ENCODE results near the gene RNF212.
"Not testable (repeated sequence)": the region's sequence is repeated elsewhere in the genome, so short reads cannot be mapped to it uniquely, and the experiment has no call there.

Gene RNF212, protein sequence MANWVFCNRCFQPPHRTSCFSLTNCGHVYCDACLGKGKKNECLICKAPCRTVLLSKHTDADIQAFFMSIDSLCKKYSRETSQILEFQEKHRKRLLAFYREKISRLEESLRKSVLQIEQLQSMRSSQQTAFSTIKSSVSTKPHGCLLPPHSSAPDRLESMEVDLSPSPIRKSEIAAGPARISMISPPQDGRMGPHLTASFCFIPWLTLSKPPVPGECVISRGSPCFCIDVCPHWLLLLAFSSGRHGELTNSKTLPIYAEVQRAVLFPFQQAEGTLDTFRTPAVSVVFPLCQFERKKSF

DNA sequence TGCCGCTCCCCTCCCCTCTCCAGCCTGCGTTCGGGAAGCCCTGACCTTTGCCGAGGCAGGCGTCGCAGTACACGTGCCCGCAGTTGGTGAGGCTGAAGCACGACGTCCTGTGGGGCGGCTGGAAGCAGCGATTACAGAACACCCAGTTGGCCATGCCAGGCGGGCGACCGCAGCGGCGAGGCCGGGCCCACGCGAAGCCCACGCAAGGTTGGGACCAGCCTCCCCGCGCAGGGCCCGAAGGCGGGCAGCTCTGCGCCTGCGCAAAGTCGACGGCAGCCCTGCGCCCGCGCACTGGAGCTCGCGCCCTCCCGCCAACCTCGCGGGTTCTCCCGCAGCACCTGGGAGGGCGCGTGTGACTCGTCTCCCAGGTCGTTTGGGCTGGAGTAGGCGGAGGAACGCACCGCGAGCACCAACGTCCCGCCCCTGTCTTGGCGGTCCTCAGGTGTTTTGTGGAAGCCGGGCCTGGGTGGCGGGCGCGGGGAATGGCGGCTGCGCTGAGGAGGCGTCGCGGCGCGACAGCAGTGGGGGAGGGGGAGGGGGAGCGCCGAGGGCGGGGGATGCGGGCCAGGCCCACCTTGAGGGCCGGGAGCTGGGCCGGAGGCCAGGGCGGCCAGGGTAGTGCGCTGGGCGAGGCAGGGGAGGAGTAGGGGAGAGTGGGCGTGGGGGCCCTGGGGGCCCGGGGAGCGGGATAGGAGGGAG, at the start of gene RNF212:
RNF212 (minus strand) TSS at position 254 of the 699 bp plus-strand sequence; CDS start at position 154, 100 bp downstream.
- DNase-seq (ENCODE audit: low read depth in 2 of 3, low spot score in 1 of 3): peak in 2 of 3 donors; percentile 4 to 14

DNA sequence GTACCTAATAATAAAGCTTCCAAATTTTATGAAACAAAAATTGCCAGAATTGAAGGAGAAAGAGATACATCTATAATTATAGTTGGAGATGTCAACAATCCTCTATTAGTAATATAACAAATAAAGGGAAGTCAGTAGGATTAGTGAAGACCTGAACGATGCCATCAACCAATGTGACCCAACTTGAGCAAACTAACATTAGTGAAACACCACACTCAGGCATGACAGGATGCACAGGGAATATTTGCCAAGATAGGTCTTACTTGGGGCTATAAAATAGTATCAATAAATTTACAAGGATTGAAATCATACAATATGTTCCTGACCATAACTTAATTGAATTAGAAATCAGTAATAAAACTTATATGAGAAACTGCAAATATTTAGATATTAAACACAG, 47.0 kb upstream of the RNF212 start:
- no peak for DNase-seq (ENCODE audit: low read depth in 2 of 3, low spot score in 1 of 3)

DNA sequence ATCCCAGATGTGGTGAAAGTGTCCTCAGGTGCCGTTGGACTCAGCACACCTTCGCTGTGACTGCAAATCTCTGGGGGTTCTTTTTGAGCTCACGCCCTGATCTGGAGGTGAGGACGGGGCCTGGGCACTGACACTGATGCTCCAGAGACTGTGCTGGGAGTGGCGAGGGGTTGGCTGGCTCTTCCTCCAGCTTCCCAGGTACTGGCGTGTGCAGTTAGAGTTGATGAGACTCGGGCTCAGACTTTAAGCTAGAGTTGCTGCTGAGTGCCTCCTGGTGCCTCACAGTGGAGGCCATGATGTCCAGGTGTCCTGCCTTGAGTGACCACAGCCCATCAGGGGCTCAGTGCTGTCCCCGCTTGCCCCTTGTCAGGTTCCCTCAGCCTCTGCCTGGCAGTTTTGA, 42.7 kb upstream of the RNF212 start:
- DNase-seq (ENCODE audit: low read depth in 2 of 3, low spot score in 1 of 3): no peak

DNA sequence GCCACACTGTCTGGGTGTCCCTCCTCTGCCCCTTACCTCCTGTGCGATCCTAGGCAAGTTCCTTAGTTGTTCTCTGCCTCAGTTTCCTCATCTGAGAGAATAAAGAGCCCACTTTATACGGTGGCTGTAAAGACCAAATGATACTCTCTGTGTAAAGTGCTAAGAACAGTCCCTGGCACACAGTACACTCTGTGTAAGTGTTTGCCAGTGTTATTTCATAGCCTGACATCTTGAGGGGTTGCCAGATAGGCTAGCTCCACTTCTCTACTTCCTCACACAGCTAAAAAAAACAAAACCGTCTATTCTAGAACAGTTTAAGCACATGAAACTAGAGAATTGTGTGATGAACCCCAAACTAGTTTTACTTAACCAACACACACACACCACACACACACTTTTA, 42.0 kb upstream of the RNF212 start:
- no peak for DNase-seq (ENCODE audit: low read depth in 2 of 3, low spot score in 1 of 3)

DNA sequence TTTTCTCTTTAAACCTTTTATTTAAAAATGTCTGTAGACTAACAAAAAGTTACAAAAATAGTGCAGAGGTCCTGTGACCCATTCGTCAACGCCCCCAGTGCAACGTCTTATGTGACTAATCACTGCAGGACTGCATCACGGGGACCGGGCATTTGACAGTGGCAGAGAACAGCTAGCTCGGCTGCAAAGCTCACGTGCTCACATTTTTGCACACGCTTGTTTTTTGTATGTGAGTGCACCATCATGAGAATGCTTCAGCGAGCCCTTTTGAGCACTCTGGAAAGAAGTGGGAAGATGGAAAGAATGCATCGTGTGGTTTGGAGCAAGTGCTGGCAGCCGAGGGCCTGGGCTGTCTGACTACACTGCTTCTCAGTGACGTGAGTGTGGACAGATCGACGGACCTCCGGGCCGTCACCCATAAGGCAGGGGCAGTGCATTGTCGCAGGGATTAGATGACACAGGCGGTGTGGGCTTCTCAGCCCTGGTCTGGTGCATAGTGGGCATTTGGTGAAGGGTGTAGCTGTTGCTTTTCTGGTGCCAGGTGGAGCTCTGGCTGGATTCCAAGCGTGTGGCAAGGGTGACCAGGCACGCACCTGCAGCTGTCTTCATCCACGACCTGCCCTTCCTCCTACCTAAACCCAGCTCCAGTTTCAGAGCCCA, 41.3 kb upstream of the RNF212 start:
- DNase-seq (ENCODE audit: low read depth in 2 of 3, low spot score in 1 of 3): no peak

DNA sequence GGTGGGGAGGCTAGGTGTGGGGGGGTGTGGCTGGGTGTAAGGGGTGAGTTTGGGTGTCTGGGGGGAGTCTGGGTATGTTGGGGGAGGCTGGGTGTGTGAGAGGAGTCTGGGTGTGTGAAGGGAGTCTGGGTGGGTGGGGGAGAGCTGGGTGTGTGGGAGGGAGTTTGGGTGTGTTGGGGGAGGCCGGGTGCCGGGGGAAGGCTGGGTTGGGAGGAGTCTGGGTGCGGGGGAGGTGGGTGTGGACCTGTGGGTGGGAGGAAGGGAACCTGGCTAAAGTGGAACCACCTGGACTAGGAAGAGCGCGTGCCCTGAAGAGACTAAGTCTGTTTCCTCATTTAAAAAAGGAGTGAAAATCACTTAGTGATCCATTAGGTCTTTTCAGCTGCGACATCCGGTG, 40.8 kb upstream of the RNF212 start:
- no peak for DNase-seq (ENCODE audit: low read depth in 2 of 3, low spot score in 1 of 3)

DNA sequence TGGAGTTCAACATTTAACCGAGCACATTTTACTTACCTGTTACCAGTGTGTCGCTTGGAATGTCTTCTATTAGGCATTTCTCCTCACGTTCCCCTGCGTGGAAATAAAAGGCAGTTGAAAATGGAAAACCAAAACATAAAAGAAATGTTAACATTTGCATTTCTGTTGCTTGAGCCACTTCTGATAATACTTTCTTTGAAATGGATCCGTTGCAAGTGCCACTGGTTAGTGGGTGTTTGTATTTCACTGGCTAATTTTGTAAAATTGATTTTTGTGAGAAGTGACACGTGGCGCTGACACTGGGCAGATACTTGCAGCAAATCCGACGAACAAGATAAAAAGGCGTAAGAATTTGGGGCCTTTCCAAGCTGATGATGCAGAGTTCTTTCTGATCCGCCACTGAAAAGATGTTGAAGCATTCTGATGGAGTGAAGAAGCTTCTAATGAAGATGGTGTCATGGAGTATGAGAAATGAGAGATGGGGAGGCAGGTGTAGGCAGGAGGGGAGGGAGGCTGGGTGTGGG, 40.3 kb upstream of the RNF212 start:
- no peak for DNase-seq (ENCODE audit: low read depth in 2 of 3, low spot score in 1 of 3)

DNA sequence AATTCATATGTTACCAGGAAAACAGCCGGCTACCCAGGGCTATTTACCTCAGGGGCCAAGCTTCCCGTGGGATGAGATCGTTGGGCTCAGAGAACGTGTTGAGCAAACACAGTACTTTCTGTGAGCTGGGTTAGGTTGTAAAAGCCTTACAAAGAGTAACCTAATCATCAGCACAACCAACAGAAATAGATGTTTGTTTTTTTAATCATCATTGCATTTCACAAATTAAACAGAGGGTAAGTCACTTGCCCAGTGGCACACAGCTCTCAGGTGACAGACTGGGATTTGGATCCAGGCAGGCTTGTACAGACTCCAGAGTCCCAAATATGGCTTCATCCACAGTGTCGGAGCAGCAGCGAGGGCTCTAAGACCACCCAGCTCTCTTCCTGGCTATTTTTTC, 38.9 kb upstream of the RNF212 start:
- no peak for DNase-seq (ENCODE audit: low read depth in 2 of 3, low spot score in 1 of 3)

DNA sequence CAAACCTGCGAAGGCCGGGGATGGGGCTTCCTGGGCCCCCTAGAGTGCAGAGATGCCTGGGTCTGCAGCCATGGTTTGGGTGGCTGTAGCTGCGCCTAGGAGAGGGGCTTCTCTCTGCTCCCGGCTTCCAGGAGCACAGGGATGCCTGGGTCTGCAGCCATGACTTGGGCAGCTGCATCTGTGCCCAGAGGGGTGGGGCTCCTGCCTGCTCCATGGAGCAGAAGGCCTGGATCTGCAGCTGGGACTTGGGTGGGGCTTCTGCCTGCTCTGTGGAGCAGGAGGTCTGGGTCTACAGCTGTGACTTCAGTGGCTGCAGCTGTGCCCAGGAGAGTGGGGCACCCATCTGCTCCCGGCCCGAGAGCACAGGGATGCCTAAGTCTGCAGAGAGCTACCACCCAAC, 38.2 kb upstream of the RNF212 start:
- DNase-seq (ENCODE audit: low read depth in 2 of 3, low spot score in 1 of 3): no peak

DNA sequence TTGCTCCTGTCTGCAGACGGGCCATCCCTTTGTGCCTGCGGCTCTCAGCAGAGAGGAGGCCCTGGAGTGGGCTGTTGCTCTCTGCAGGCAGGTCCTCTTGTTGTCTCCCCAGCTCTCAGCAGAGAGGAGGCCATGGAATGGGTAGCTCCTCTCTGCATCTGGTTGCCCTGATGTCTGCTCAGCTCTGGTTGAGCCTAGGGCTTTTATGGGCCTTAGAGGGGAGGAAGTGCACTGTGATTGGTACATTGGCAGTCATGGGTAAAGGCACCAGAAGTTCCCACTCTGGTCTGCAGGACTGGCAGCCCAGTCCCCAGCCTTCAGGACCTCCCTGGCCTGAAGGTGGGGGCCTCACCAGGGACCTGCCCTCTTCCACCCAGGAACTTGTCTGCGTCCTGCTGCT, 37.5 kb upstream of the RNF212 start:
- no peak for DNase-seq (ENCODE audit: low read depth in 2 of 3, low spot score in 1 of 3)

DNA sequence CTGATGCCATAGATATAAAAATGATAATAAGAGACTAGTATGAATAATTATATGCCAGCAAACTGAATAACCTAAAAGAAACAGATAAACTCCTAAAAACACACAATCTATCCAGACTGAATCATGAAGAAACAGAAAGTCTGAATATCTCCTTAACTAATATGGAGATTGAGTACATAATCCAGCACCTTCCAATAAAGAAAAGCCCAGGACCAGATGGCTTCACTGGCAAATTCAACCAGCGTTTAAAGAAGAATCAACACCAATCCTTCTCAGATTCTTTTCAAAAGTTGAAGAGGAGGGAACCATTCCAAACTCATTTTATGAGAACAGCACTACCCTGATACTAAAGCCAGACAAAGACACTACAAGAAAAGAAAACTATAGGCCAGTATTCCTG, 26.5 kb upstream of the RNF212 start:
- no peak for DNase-seq (ENCODE audit: low read depth in 2 of 3, low spot score in 1 of 3)

DNA sequence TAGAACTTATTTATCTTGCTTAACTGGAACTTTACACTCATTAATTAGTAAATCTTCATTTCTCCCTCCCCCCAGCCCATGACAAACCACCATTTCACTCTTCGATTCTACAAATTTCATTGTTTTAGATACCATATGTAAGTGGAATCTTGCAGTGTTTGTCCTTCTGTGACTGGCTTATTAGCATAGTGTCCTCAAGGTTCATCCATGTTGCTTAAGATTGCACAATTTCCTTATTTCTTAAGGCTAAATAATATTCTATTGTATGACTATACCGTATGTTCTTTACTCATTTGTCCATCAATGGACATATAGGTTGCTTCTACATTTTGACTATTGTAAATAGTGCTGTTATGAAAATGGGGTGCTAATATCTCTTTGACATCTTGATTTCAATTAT, 24.5 kb upstream of the RNF212 start:
- DNase-seq (ENCODE audit: low read depth in 2 of 3, low spot score in 1 of 3): no peak

DNA sequence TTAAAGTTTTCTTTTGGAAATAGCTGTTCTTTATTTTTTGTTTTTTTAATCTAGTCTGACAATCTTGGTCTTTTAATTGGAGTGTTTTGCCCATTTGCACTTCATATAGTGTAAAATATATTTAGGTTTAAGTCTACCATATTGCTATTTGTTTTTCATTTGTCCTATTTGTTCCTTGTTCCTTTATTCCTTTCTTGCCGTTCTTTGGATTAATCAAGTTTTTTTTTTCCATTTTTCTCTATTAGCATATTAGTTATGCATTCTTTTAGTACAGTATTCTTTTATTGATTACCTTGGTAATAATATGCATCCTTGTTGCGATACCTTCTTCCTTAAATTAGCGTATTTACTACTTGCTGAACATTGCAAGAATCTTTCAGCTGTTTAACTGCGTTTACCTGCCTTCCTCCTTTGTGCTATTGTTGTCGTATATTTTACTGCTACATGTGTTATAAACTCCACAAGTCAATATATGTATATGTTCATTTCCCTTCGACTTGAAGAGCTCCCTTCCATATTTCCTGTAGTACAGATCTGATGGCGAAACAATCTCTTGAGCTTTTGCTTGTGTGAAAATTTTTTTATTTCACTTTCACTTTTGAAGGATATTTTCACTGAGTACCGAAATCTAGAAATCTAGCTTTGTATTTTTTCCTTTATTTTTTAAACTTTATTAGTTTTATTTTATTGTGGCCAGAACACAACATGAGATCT, 23.9 kb upstream of the RNF212 start:
- DNase-seq (ENCODE audit: low read depth in 2 of 3, low spot score in 1 of 3): no peak

DNA sequence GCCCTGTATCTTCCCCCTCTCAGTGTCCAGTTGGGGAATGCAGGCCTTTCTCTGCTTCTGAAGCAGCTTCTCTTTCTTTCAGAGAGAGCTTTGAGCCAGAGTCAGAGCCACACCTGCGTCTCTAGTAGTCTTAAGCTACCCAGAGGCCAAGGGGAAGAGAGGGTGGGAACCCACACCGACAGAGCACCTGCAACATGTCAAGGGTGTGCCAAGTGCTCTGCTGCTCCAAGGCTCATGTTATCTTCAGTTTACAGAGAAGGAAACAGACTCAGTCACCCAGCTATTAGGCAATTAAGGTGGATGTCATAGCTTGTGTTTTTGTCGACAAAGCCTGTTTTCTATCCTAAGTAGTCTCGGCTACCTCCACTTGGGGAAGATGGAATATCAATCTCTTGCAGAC, 22.7 kb upstream of the RNF212 start:
- no peak for DNase-seq (ENCODE audit: low read depth in 2 of 3, low spot score in 1 of 3)

DNA sequence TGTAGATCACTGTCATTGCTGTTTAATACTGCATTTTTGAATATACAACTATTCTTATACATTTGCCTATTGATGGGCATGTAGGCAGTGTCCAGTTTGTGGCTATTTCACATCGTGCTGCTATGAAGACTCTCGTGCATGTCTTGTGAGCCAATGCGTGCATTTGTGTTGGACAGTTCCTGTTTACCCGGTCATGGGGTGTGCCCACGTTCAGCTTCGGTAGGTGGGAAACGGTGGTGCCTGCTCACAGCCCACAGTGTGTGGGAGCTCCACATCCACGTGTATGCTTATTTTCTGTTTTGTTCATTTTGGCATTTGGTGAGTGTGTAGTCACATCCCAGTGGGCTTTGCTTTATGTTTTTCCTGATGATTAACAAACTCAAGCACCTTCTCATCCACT, 19.7 kb upstream of the RNF212 start:
- DNase-seq (ENCODE audit: low read depth in 2 of 3, low spot score in 1 of 3): no peak

DNA sequence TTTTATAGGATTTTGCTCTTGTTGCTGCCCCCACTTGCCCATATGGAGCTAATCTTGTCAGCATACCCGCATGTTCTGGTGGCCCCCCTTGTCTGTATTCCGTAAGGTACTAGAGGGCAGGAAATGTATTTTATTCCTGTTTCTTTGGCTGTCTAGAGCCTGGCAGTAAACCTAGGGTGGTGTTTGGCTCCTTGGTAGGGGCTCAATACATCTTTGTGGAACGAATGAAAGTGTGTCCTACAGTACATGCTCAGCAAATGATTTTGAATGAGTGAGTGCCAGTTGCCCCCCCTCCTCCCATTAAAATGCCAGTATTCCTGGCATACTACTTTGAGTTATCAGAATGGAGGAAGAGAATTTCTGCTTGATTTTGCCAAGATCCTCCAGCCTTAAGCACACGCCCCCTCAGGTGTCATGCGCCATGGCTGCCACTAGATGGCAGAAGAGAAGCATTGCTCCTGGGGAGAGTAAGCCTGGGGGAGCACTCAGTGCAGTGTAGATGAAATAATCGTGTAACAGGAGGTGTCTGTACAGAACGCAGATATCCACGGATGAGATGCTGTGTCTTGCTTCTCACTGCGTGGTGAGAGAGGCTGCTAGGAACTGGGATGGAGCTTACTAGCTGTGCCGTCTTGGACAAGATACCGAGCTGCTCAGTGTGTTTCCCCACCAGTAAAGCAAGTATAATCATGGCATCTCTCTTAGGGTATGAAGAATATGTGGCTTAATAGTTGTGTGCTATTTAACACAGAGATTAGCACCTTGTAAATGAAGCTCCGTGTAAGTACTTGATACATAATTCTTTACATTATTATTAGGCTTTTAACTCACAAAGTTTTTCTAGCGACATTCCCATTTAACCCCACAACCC, 17.2 kb upstream of the RNF212 start:
- DNase-seq (ENCODE audit: low read depth in 2 of 3, low spot score in 1 of 3): peak; percentile 47 to 81 (median 54)

DNA sequence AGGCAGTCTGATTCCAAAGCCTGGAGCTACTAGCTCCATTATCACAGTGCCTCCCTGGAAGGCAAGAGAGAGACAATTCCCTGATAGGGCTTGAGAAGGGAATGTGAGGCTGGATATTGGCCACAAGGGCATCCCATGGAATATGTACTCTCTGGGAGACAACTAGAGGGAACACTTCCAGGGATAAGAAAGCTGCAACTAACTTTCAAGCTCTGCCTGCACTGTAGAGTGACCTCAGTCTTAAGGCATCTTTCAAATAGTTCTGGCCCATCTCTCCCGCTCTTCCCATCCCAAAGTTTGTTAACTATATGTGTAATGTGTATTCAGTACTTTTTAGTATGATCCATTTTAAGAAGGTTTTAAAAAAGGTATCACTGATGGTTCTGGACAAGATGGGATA, 13.1 kb upstream of the RNF212 start:
- no peak for DNase-seq (ENCODE audit: low read depth in 2 of 3, low spot score in 1 of 3)

DNA sequence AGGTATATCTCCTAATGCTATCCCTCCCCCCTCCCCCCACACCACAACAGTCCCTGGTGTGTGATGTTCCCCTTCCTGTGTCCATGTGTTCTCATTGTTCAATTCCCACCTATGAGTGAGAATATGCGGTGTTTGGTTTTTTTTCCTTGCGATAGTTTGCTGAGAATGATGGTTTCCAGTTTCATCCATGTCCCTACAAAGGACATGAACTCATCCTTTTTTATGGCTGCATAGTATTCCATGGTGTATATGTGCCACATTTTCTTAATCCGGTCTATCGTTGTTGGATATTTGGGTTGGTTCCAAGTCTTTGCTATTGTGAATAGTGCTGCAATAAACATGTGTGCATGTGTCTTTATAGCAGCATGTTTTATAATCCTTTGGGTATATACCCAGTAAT, 12.1 kb upstream of the RNF212 start:
- DNase-seq (ENCODE audit: low read depth in 2 of 3, low spot score in 1 of 3): not testable (repeated sequence)

DNA sequence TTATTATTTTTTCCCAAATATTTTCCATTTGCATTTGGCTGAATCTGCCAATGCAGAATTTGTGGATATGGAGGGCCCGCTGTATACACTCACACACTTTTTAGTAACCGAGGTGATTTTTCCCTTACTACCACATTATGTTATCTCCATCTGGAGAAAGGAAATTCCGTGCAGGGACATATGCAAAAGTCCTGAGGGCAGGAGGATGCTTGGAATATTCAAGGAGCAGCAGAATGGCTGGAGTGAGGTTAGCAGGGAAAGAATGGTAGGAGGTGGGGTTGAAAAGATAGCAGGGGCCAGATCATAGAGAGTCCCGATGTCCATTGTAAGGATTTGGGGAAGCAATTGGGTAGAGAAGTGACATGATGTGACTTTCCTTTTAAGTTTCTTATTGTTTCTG, 11.5 kb upstream of the RNF212 start:
- DNase-seq (ENCODE audit: low read depth in 2 of 3, low spot score in 1 of 3): no peak

DNA sequence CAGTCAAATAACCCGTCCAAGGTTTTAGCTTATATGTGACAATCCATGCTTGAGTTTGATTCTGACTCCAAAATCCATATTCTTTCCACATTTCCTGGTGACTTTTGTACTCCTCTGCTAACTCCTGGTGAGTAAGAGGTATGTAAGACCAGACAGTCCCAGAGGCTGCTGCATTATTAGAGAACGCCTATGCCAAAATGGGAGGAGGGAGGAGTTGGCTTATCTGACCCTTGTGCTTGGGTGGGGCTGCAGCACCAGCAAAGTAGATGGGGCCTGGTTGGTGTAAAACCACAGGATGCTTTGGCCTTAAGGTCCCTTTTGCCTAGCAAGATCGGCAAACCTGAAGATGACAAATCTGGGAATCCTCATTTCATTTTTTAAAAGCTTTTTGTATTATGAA, 9.1 kb upstream of the RNF212 start:
- DNase-seq (ENCODE audit: low read depth in 2 of 3, low spot score in 1 of 3): no peak

DNA sequence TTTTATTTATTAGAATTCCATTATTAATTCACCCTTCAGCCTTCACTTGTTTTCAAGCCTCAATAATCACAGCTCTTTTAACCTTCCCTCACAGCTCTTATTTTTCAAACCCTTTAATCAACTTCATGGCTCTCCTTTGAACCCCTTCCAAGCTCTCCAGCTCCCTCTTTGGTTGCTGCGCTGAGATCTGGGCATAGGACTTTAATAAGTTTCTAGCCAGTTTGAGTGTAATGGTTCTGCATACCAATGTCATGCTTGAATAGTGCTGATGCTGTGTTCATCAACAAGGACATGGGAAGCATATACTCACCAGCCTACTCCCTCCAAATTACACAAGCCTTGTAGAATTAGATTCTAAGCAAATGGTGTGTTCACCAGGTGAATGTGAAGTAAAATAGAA, 3.5 kb upstream of the RNF212 start:
- DNase-seq (ENCODE audit: low read depth in 2 of 3, low spot score in 1 of 3): no peak
